Measurements from ENCODE around the gene SUV39H2.
"Not testable (repeated sequence)": the region's sequence is repeated elsewhere in the genome, so short reads cannot be mapped to it uniquely, and the experiment has no call there.

SUV39H2 gene

GRCh38 chr10:14936584-14936983, 57.9 kb downstream of the SUV39H2 start:
- no peak for DNase-seq (ENCODE audit: low read depth in 2 of 2)

- DNase-seq (ENCODE audit: low read depth in 2 of 2) = not testable (repeated sequence)
These were observed 60.3 kb downstream of the SUV39H2 start for GRCh38 chr10:14938971-14939370.

DNA sequence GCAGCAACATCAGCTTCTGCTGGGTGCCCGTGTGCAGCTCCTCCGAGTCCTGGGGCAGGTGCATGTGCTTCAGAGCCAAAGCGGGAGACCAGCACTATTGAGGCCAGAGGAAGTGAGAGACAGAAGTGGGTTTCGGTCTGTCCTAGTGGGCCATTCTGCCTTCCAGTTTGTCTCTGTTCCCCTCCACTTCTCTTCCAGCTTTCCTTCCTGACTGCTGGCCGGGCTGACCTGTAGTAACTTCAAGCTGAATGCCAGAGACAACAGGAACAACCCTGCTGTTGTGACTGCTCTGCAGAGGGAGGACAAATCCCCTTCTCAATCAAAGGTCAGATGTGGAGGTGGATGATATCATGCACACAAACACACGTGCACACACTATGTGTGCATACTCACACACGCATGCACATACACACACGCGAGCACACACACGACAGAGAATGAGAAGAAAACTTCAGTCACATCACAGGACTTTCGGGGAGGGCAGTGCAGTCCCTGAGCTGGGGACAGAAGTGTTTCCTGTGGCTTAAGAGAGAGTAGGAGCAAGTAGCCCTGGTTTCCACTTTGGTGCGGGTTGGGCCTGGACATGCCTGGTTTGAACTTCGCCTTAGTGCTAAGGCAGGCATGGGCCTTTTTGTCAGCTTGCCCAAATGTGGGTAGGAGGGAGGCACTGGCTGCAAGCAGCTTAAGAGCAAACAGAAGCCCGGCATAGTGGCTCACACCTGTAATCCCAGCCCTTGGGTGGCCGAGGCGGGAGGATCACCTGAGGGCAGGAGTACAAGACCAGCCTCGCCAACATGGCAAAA, 63.7 kb downstream of the SUV39H2 start:
- DNase-seq (ENCODE audit: low read depth in 2 of 2) = not testable (repeated sequence)

- not testable (repeated sequence) for DNase-seq (ENCODE audit: low read depth in 2 of 2)
These were observed 64.3 kb downstream of the SUV39H2 start for GRCh38 chr10:14942950-14943338.

DNA sequence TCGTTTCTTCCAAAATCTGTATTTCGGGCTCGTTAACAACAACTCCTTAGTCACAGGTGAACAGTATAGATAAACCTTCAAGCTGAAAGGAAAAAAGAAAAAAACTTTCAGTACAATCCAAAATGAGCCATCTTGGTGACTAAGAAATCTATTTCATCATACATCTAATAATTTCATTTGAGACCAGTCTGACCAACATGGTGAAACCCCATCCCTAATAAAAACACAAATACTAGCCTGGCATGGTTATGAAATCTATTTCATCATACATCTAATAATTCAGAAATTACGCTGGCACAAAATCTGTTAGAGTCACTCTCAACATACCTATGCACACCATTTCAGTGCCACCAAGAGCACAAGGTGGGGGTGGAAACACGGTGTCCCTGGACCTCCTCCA, 66.4 kb downstream of the SUV39H2 start:
- DNase-seq (ENCODE audit: low read depth in 2 of 2) = no peak

DNA sequence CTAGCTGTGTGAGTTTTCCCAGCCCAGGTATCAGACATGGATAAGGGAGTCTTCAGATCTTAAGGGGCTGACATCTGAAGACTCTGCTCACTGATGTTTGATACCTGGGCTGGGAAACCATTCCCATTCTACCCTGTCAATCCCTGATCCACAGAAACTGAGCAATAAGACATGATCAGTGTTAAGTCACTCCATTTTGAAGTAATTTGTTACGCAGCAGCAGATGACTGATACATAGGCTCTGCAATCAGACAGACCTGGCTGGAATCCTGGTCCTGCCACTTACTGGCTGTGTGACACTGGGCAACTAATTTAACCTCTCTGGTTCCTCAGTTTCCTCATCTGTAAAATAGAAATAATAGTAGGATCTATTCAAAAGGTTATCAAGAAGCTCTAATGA, 68.6 kb downstream of the SUV39H2 start:
- DNase-seq (ENCODE audit: low read depth in 2 of 2) = no peak

- no peak for DNase-seq (ENCODE audit: low read depth in 2 of 2)
These were observed 70.6 kb downstream of the SUV39H2 start for GRCh38 chr10:14949291-14949690.

DNA sequence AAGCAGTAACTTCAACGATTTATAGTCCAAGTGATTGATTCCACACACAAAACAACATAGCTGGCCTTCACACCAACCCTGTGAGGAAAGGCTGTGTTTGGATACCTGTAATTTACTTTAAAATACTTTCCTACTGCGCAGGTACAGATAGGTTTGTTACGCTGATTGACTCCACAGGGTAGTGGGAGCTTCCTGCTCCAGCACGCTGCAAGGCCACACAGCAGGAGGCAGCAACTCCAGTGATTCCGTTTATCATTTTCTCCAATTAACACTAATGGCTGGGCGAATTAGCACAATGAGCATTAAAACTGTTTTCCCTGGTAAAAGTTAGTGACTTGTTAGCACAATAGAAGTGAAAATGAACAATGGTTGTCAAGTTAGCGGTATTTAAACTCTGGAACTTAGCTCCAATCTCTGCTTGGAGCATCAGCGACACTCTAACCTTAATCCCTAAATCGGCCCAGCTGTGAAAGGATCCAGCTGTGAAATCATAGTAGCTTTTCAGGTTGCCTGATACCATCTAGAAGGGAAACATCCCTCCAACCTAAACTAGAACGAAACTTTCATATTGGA, 74.3 kb downstream of the SUV39H2 start:
- no peak for DNase-seq (ENCODE audit: low read depth in 2 of 2)

GRCh38 chr10:14953424-14954000, 74.8 kb downstream of the SUV39H2 start:
- no peak for DNase-seq (ENCODE audit: low read depth in 2 of 2)
